PC-9 (cell line): ENCODE results near the gene PRAMEF26.
"Not testable (repeated sequence)": the region's sequence is repeated elsewhere in the genome, so short reads cannot be mapped to it uniquely, and the experiment has no call there.

Source experiments
- EZH2 ChIP-seq: fragments of 200-600 bp; sonication (generic); IDR thresholded peaks from 2 replicates; pipeline ENCODE4 v1.8.0; 2017; ENCODE audit warnings: antibody characterized with exemption, low read depth
- TF ChIP-seq, protein P1 (sequence below): fragments of 200-600 bp; sonication (generic); conservative IDR thresholded peaks from 2 replicates; pipeline ENCODE4 v1.6.1; 2017; ENCODE audit warnings: mixed run types, antibody characterized with exemption, mild to moderate bottlenecking, moderate library complexity

DNA sequence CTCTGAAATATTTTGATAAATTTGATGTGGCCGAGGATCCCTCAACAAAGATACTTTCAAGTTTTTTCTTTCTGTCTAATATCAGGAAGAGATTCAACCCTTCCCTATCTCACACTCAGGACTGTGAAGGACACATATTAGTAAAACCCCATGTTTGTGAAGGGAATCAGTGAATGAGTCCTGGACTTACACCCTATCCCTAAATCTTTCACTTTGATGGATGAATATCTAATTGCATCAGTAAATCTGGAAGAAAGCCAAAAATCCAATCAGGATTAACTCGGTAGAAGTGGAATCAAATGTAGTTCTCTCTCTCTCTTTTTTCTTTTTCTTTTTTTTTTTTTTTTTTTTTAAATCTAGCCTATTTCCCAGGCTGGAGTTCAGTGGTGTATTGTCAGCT, 15.7 kb upstream of the PRAMEF26 start, which contains the start of gene PRAMEF9:
- TF ChIP-seq, protein P1, sequence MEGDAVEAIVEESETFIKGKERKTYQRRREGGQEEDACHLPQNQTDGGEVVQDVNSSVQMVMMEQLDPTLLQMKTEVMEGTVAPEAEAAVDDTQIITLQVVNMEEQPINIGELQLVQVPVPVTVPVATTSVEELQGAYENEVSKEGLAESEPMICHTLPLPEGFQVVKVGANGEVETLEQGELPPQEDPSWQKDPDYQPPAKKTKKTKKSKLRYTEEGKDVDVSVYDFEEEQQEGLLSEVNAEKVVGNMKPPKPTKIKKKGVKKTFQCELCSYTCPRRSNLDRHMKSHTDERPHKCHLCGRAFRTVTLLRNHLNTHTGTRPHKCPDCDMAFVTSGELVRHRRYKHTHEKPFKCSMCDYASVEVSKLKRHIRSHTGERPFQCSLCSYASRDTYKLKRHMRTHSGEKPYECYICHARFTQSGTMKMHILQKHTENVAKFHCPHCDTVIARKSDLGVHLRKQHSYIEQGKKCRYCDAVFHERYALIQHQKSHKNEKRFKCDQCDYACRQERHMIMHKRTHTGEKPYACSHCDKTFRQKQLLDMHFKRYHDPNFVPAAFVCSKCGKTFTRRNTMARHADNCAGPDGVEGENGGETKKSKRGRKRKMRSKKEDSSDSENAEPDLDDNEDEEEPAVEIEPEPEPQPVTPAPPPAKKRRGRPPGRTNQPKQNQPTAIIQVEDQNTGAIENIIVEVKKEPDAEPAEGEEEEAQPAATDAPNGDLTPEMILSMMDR, result not testable (repeated sequence)
- TF ChIP-seq EZH2, result not testable (repeated sequence)
